Left ventricle myocardium inferior (tissue), 1 donor: ENCODE results near the gene TMEM37. TPM values are rescaled to one million over a fixed set of nuclear protein-coding genes. Genes with fewer than 3 reads are reported as not detected.

Experiments
- DNase-seq: peaks from one replicate; pipeline ENCODE4 v3.0.0-alpha.2; 2020
- H3K27ac ChIP-seq: fragments of 200-600 bp; replicated peaks from 2 replicates; pipeline ENCODE4 v1.8.0; 2021
- H3K27me3 ChIP-seq: fragments of 200-600 bp; 2 replicates; pipeline ENCODE4 v1.8.0; 2021; ENCODE audit warnings: low read depth
- H3K36me3 ChIP-seq: fragments of 200-600 bp; 2 replicates; pipeline ENCODE4 v1.8.0; 2021
- H3K4me1 ChIP-seq: fragments of 200-600 bp; 2 replicates; pipeline ENCODE4 v1.8.0; 2021
- H3K4me3 ChIP-seq: fragments of 200-600 bp; 2 replicates; pipeline ENCODE4 v1.8.0; 2021; ENCODE audit warnings: mild to moderate bottlenecking, moderate library complexity
- H3K9me3 ChIP-seq: fragments of 200-600 bp; replicated peaks from 2 replicates; pipeline ENCODE4 v1.8.0; 2021
- intact Hi-C: fragments of 100-400 bp; cut with micrococcal nuclease; formaldehyde crosslinking; loops from one replicate; pipeline ENCODE4 v1.11.0; 2022
- total RNA-seq: library from RNA; stranded (reverse); fragmentation: NEBNext Ultra II Directional; extraction: Animal tissue kit (Norgen Biotek cat#: 25700); gene quantifications from one replicate; pipeline ENCODE4 v1.2.1, GENCODE V29; 2021
- TF ChIP-seq, protein P1 (sequence below): fragments of 200-600 bp; IDR thresholded peaks from 2 replicates; pipeline ENCODE4 v1.8.0; 2021; ENCODE audit warnings: antibody characterized with exemption, mild to moderate bottlenecking, borderline replicate concordance
- donor health status: DM: no; HTN: yes; CAD: no; lungs with severe emphysema.

TMEM37 gene
- total RNA-seq, 1 donor from 2014 or later, result 2.4 TPM

DNA sequence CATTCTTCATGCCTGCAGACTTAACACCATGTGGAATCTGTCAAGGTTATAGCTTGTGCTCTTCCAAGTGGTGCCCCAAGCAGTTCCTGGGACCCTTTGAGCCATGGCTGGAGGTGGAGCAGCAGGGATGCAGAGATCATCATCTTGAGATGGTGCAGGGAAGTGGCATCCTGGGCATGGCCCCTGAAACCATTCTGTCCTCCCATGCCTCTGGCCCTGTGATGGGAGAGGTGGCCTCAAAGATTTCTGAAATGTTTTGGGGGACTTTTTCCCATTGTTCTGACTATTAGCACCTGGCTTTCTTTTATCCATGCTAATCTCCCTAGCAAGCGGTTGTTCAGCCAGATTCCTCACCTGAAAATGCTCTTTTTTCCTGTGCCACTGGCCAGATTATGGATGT lies 10.3 kb upstream of the TMEM37 start:
- TF ChIP-seq, protein P1, sequence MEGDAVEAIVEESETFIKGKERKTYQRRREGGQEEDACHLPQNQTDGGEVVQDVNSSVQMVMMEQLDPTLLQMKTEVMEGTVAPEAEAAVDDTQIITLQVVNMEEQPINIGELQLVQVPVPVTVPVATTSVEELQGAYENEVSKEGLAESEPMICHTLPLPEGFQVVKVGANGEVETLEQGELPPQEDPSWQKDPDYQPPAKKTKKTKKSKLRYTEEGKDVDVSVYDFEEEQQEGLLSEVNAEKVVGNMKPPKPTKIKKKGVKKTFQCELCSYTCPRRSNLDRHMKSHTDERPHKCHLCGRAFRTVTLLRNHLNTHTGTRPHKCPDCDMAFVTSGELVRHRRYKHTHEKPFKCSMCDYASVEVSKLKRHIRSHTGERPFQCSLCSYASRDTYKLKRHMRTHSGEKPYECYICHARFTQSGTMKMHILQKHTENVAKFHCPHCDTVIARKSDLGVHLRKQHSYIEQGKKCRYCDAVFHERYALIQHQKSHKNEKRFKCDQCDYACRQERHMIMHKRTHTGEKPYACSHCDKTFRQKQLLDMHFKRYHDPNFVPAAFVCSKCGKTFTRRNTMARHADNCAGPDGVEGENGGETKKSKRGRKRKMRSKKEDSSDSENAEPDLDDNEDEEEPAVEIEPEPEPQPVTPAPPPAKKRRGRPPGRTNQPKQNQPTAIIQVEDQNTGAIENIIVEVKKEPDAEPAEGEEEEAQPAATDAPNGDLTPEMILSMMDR, result no peak
- intact Hi-C loops, result no loop called here

DNA sequence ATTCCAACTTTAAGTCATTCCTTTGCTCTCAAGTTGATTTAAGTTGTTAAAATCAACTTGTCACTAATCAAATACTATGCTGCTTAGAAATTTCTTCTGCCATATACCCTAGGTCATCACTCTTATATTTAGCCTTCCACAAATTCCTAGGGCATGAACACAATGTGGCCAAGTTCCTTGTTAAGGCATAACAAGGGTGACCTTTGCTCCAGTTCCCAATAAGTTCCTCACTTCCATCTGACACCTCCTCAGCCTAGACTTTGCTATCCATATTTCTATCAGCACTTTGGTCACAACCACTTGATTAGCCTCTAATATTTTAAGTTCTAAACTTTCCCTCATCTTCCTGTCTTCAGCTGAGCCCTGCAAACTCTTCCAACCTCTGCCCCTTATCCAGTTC lies 9.9 kb upstream of the TMEM37 start:
- H3K9me3 ChIP-seq, result no peaks in the 10 kb centered on the region
- intact Hi-C loops, result no loop called here
- no peaks in the 10 kb centered on the region for H3K36me3 ChIP-seq
- H3K4me1 ChIP-seq, result peaks cover 10% of the 10 kb centered on the region
- no peak overlapping the region for H3K4me3 ChIP-seq
- no peaks in the 10 kb centered on the region for H3K27me3 ChIP-seq
- DNase-seq, result no peak
- TF ChIP-seq, protein P1, result no peak
- no peak overlapping the region for H3K27ac ChIP-seq

More for the DNA sequence above, 10.3 kb upstream of the TMEM37 start:
- no peak overlapping the region for H3K27ac ChIP-seq
- peaks cover 6% of the 10 kb centered on the region for H3K4me1 ChIP-seq
- H3K36me3 ChIP-seq, result no peaks in the 10 kb centered on the region
- no peaks in the 10 kb centered on the region for H3K27me3 ChIP-seq
- no peak overlapping the region for H3K4me3 ChIP-seq
- no peak for DNase-seq
- H3K9me3 ChIP-seq, result no peaks in the 10 kb centered on the region

DNA sequence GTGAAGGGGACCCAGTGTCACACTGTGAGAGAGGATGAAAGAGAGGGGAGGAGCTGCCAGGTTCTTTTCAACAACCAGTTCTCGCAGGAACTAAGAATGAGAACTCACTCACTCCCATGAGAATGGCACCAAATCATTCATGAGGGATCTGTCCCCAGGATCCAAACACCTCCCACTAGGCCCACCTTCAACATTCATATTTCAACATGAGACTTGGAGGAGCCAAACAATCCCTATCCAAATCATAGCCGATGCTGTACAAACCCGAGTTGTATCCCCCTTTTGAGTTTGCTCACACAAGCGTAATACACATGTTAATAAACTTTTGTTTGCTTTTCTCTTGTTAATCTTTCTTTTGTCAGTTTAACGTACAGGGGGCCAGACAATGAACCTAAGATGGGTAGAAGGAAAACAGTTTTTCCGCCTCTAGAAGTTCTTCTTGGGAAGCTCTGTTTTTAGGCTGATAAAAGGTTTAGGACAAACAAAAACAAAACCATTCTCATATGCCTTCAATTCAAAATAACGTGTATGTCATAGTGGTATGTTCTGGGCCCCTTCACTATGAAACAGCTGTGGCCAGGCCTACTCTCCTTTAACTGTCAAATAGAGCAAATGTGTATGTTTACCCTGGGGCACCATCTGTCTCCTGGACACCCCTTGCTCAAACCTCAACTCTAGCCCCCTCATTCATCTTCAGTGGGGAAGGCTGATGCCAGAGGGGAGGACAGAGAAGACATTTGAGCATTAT lies 9.1 kb upstream of the TMEM37 start:
- Histone ChIP-seq H3K9me3 (no peaks in the 10 kb centered on the region), H3K4me1 (peaks cover 10% of the 10 kb centered on the region), H3K27me3 (no peaks in the 10 kb centered on the region), H3K4me3 (no peak overlapping the region), H3K27ac (no peak overlapping the region), H3K36me3 (no peaks in the 10 kb centered on the region)
- intact Hi-C loops, result no loop called here
- TF ChIP-seq, protein P1, result no peak
- DNase-seq, result no peak

DNA sequence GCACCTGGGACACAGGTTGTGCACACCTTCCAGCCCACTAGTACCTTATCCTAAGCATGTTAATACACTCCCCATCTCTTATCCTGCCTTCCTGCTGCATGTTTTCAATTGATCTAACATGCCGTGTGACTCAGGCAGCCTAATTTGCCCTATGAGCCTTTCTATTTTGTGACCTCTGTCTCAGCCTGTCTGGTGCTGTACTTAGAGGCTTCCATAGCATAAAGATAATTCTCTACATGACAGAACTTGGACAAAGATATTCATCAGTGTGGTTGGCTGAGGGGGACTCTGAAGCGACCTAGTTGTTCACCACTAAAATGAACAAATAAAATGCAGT lies 8.6 kb upstream of the TMEM37 start:
- TF ChIP-seq, protein P1, result no peak
- Histone ChIP-seq H3K4me1 (peaks cover 10% of the 10 kb centered on the region), H3K36me3 (no peaks in the 10 kb centered on the region), H3K27me3 (no peaks in the 10 kb centered on the region), H3K4me3 (no peak overlapping the region), H3K27ac (no peak overlapping the region), H3K9me3 (no peaks in the 10 kb centered on the region)
- DNase-seq, result no peak
- intact Hi-C loops, result no loop called here

DNA sequence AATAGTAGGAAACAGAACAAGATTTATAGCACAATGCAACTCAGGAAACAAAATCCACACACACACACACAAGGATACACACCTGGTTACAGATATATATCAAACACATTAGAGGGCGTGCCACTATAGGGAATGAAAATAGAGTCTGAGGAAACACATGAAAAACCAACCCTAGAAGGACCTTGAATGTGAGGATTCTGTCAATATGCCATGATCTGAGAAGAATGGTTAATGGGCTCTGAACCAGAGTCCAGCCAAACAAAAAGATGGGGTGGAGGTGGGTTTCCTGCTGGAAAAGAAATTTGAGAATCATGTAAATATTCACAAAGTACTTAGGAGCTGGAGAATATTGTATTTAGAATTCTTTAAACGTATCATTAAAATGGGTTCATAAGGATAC lies 7.8 kb upstream of the TMEM37 start:
- no peak for DNase-seq
- Histone ChIP-seq H3K9me3 (no peaks in the 10 kb centered on the region), H3K4me1 (peaks cover 10% of the 10 kb centered on the region), H3K27me3 (no peaks in the 10 kb centered on the region), H3K4me3 (no peak overlapping the region), H3K27ac (no peak overlapping the region), H3K36me3 (no peaks in the 10 kb centered on the region)
- TF ChIP-seq, protein P1, result no peak
- intact Hi-C loops, result no loop called here
